ENCODE data around the gene POGLUT2.

Gene POGLUT2

DNA sequence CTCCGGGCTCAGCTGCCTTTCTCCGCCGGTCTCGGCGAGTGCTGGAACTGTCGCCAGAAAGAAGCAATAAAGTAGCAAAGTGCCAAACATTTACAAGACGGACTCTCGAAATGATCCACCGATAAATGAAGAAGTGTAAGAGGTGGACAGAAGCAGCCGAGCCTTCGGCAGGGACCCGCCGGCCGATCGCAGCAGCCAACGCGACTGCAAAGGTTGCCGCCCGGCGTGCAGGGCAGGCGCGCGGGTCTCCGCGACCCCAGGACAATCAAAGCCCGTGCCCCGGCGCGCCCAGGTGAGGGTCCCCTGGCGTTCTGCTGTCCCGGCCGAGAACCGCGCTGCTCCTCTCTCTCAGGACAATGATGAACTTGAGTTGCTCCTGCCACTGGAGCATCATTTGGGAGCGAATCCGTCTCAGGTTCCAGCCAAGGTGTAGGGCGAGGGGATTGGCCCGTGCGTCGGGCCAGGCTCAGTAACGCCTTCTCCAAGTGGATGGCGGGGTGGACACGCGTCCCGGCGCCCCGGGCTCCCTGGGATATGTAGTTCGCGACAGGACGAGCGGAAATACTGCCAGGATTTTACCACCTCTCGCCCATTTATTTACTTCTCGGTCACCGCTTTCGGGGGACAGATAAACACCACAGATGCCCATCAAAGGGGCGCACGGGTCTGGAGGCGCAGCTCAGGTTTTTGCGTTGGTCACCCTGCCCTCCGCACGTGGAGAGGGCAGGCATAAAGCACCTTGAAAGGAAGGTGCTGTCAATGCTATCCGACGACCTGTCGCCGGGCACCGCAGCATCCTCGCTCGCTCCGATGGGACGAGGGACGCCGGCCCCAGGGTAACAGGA, at the start of gene POGLUT2, which contains the start of gene BIVM:
TSS of gene POGLUT2 (minus strand) at position 396 of the 845 bp plus-strand sequence. CDS start at position 90, 306 bp downstream.
TSS of gene BIVM (plus strand) at position 539 of the 845 bp plus-strand sequence. CDS start 8,149 bp downstream, outside the sequence.
- DNase-seq, result peak; percentile 7 to 44 (median 30)

DNA sequence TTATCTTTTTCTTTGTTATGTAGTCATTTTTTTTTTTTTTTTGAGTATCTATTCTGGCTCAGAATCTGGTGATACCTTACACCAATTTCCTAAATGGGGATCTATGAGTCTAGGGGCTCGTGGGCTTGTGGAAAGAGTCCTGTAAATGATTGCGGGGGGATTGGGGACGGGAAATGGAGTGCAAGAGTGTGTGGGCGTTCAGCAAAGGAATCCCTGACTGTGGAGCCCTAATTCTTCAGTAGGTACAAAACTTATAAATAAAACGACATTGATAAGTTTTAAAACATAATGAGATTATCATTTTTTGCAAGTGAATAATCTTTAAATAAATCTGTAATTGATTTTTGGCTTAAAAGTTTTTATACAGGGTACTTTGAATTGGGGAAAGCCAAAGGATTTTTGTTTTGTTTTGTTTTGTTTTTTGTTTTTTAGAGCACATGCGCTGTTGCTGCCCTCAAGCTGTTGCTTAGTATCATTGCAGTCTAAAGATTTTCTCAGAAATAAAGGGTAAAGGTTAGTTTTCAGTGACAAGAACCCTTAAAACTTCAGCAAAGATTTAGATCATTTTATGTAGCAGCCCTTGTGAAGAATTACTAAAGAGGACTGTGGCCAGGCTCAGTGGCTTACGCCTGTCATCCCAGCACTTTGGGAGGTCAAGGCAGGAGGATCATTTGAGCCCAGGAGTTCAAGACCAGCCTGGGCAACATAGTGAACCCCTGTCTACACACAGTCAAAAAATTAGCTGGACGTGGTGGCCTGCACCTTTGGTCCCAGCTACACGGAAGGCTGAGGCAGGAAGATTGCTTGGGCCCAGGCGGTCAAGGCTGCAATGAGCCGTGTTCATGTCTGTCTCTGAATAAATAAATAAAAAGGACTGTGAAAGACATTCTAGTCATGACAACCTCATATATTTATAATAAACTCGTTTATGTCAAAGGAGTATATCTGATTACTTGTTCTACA, 48.8 kb upstream of the POGLUT2 start:
- DNase-seq, result no peak

DNA sequence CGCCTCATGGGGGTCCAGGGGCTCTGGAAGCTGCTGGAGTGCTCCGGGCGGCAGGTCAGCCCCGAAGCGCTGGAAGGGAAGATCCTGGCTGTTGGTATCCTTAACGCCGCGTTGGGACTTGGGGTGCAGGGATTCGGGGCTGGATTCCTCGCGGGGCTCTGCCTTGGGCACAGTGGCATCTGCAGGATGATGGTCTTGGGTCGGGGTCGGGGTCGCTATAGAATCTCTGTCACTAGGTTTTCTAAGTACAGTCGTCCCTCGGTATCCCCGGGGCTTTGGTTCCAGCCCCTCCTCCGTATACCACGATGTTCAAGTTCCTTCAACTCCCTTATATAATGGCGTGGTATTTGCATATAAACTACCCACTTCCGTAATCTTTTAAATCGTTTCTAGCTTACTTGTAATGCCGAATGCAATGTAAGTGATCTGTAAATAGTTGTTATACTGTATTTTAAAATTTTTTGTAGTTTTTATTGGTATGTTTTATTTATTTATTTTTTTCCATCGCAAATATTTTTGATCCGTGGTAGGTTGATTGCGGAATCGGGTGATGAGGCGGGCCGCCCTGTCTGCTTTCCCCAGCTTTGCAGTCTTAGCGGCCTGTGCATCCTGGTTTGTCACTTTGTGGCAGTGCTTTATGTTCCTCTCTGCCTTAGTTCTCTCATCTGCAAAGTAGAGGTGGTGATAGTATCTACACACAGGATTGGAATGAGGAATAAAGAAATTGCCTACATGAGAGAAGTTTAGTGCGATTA, 47.7 kb upstream of the POGLUT2 start:
- peak; percentile 6 to 16 (median 14) for DNase-seq

DNA sequence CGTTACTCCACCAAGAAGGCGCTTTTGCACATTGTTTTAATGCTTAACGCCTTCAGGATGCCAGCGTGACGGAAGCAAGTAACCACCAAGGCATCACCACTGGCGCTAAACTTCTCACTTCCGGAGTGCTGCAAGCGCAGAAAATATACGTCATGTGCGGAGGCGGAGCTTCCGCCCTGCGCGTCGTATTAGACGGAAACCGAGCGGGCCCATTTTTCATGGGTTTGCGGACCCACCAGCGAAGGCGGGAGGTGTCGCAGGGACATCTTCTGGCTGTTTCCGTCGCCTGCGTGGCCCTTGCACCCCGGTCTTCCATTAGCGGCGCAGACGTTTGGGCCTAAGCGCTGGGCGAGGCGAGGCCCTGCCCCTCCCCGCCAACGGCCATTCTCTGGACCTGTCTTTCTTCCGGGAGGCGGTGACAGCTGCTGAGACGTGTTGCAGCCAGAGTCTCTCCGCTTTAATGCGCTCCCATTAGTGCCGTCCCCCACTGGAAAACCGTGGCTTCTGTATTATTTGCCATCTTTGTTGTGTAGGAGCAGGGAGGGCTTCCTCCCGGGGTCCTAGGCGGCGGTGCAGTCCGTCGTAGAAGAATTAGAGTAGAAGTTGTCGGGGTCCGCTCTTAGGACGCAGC, 47.0 kb upstream of the POGLUT2 start, which contains the start of gene ERCC5:
TSS of gene ERCC5 (plus strand) at position 403 of the 631 bp plus-strand sequence. CDS start 235 bp downstream, outside the sequence.
- peak; percentile 89 to 93 (median 92) for DNase-seq

DNA sequence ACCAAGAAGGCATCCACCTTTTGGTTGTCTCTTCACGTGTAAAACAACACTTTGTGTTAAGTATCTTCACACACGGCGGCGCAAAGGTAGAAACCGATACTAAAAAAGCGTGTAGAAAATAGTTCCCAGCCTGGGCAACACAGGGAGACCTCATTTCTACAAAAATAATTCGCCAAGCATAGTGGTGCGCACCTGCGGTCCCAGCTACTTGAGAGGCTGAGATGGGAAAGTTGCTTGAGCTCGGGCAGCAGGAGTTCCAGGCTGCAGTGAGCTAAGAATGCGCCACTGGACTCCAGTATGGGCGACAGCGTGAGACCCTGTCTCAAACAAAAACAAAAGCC, 46.5 kb upstream of the POGLUT2 start:
- no peak for DNase-seq

DNA sequence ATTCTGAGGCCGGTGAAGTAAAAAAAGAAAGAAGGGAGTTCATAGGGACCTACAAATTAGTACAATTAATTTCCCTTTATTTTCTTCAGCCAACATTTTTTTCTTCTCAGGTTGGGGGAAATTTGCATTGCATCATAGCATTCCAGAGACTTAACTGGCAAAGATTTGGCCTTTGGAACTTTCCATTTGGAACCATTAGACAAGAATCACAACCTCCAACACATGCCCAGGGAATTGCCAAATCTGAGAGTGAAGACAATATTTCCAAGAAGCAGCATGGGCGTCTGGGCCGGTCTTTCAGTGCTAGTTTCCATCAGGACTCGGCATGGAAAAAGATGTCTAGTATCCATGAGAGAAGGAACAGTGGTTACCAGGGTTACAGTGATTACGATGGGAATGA, 40.7 kb upstream of the POGLUT2 start:
- DNase-seq, result no peak

DNA sequence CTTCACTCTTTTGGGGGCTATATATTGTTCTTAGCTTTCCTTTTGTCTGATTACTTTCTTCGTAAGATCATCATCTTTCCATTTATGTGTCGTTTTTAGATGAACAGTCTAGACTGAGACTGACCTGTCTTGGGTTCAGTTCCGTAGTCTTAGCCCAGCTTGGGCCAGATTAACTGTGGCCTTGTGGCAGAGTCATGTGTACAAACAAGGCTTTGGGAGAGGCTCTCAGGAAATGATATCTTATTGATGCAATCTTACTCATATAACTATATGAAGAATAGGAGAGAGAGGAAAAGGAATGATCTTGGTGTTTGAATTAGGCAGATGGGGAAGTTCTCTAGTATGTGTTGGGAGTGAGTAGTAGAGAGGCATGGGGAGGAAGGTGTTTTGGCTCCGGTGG, 40.2 kb upstream of the POGLUT2 start:
- no peak for DNase-seq

DNA sequence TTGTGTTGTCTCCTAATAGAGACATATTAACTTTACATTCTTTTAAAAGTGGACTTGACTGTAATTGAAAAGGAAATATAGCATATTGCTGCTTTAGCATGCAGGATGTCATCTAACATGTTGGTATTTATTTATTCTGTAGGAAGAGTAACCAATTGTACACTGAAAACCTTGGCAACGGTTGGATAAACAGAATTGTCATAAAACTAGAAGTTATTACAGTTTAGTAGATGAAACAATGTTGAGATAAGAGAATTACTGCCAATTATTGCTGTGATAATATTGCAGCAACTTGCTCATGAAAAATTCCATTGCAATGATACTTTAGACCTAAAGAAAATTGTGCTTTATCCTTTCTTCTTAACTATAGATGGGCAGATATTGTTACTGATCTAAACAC, 39.5 kb upstream of the POGLUT2 start:
- DNase-seq, result no peak

DNA sequence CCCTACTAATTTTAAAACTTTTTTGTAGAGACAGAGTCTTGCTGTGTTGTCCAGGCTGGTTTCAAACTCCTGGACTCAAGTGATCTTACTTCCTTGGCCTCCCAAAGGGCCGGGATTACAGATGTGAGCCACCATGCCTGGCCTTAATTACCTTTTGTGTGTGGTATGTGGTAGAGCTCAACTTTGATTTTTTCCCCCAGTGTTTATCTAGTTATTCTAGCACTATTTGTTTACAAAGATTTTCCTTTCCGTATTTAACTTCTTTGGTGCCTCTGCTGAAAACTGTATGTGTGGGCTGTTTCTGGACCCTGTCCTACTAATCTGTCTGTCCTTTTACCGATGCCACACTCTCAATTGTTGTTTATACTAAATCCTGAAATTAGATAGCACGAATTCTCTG, 37.7 kb upstream of the POGLUT2 start:
- no peak for DNase-seq

DNA sequence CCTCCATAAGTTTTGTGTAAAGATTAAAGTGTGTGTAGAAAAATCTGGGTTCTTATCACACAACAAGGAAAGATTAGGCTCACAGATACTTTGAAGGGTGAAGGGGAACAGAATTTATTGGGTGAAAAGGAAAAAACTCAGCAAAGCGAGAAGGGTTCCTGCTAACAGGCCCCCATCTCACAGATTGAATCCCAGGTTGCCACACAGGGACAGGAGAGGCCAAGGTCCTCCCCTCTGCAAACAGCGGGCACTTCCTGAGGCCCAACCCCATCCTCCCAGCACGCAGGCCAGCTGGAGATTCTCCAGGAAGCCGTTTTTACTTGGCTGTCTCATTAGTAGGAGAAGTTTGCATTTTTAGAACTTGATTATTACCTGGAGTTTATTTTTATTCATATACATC, 31.9 kb upstream of the POGLUT2 start:
- DNase-seq, result no peak

DNA sequence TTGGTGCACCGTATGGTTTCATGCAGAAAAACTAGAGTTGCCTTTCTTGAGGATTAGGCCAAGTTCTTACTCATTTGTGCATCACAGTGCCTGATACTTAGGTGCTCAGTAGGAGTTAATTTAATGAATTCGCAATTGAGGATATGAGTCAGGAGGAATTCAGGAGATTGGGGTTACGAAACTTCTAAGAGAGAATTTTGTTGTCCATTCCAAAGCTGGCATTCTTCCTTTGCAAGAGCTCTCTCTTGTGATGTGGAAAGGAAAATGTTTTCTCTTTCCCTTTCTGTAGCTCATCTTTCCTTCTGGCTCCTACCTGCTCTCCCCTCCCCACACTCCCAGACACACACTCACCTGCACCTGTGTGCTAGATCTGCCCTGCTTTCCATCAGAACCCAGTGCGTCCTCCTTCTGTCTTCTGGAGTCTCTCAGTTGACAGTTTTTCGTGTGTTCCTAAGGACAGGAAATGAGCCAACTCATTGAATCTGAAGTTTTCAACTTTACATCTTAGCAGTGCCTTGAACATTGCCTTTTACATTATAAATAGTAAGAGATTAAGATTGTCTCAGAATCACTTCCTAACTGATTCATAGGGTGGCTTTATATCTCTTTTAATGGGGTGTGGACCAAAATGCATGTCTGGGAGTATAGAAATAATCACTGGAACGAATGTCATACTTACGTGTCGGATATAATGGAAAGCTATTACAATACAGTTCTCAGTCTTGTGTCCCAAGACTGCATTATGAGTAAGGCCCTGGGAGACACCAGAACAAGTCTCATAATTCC, 27.3 kb upstream of the POGLUT2 start:
- DNase-seq, result no peak

DNA sequence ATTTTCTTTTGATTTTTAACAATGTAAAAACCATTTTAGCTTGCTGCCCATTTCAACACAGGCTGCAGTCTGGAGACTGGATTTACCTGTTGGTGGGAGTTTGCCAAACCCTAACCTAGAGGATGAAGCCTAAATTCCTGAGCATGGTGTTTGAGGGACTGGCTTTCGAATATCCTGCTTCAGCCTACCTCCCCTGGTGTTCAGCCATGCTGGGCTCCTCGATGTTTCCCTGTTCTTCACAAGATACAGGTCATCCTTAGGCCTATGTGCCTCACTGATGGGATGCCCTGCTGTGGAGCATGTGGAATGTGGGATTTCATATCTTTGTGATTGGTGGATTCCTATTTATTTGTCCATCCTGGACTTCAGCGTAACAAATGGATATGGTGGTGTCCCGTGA, 26.6 kb upstream of the POGLUT2 start:
- DNase-seq, result no peak

DNA sequence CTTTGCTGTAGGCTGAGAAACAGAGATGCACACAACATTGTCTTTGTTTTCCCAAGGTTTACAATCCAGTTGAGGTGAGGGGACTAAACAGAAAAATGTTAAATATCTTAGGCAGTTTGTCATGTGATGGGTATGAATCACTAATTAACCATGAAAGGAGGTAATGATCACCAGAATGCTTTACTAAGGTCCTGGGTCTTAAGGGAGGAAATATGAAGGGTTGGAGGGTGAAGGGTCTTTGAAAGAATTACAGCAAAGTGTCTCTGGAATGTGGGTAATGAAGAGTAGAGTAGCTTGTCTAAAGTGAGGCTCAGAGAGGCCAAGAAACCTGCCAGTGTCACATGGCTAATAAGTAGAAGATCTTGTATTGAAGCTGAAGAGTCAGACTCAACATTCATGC, 19.1 kb upstream of the POGLUT2 start:
- DNase-seq, result no peak

DNA sequence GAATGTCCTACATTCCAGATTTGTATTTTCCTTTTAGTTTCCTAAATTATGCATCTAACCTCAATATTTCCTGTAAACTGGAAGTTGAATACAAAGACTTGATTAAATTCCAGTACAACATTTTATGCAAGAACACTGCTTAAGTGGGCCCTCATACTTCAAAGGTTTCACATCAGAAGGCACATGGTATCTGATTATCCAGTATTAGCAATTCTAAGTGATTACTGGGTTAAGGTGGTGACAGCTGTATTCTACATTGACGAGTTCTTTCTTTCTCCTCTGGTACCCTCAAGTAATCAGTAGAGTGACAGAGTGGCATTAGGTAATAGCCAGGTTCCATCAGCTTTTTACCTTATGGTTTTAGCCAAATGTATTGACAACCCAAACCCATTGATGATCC, 18.5 kb upstream of the POGLUT2 start:
- no peak for DNase-seq

DNA sequence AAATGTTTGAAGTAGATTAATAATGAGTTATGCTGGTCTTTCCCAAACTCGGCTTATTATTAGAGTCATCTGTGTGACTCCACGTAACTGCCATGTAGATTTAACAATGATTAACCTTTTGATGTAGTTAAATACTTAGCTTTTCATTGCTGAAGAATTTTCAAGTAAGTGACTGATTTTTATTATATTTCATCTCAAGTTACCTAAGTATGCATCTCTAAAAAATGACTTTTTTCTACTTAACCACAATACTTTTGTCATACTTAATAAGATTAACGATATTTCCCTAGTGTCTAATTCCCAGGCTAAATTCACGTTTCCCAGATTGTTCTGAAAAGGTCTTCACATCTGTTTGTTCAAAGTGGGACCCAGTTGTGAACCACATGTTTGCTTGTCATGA, 17.9 kb upstream of the POGLUT2 start:
- no peak for DNase-seq

DNA sequence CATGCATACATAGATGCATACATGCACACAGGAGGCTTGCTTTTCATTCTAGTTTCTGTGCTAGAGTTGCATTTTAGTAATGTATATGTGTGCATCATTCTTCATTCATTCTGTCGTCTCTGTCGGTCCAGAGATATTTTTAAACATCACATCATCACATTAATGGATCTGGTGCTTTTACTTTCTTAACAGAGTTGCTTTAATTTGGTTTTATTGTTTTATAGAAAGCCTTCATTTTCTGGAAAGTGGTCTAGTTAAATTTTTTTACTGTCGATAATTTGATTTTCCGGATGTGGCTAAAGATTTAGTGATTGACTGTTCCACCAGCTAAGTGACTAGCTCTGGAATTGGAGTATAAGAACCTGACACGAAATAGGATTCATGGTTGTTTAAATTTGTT, 17.0 kb upstream of the POGLUT2 start:
- DNase-seq, result no peak

DNA sequence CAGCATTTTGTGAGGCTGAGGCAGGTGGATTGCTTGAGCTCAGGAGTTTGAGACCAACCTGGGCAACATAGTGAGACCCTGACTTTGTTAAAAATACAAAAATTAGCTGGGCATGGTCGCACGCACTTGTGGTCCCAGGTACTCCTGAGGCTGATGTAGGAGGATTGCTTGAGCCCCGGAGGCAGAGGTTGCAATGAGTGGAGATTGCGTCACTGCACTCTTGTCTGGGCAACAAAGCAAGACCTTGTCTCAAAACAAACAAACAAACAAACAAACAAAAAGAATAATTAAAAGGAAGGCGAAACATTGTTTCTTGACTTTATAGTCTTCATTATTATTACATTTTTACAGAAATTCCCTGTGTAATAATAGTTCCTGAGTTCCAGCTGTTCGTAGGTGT, 16.0 kb upstream of the POGLUT2 start:
- DNase-seq, result no peak

DNA sequence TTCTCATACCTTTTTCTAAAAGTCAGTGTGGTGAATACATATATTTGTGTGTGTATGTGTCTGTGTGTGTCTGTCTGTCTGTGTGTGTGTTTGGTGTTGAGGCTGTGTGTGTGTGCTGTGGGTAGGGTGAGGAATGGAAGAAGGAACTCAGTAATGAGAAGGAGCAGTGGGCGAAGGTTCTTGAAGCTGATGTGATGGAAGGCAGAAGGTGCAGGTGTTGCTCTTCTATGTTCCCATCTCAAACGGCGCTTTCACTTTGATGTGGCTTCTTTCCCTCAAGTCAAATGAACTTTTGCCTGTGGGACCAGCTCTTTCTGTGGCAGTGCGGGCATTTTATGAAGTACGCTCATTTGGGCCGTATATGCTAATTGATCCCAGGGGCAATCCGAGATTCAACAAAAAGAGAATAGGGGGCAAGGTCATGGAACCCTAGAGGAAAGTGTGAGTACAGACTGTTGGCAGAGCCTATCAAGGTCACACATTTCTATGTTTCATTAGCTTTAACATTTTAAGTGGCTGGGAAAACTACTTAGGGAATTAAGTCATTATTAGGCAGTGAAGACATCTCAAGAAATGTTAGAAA, 15.3 kb upstream of the POGLUT2 start:
- no peak for DNase-seq

DNA sequence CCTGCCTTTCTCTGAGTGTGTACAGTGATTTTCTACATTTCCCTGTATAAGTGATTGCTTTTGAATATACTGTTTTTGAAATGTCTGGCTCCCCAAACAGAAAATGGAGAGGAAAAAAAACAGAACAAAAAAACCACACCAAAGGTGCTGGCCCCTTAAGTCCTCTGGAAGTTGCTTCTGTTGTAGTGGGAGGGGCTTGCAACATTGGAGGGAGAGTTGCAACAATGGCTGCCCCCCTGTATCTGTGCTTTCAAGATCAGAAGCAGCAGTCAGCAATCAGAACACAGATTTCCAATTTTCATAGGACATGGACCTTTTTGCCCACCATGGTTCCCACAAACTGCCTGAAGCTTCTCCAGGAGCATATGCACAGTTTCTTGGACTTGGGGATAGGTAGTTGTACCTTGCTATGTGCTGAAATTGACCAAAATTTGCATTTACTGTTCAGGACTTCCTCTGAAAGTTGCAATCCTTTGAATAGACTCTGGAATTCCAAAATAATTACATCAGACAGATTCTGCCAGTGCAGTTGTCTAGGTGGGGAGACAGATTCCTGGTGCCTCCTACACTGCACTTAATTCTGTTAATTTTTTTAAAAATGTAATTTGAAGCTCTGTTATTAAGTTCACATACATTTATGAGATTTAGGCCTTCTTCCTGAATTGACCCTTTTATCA, 14.0 kb upstream of the POGLUT2 start:
- DNase-seq, result no peak

DNA sequence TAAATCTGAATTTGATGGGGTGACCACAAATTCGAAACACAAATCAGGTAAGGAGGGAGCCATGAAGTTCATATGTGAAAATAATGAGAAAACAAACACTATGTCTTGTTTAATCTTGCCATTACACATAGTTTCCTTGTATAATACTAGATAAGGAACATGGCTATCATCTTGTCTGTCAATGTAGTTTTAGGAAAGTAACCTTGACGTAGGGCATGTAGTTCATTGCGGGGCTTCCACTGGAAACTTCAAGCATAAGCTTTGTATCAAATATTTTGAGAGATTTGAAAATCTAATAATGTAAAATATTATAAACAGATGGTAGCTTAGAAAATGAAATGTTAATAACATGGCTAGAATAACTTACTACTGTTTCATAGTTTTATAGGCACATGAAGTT, 8.9 kb upstream of the POGLUT2 start:
- no peak for DNase-seq

DNA sequence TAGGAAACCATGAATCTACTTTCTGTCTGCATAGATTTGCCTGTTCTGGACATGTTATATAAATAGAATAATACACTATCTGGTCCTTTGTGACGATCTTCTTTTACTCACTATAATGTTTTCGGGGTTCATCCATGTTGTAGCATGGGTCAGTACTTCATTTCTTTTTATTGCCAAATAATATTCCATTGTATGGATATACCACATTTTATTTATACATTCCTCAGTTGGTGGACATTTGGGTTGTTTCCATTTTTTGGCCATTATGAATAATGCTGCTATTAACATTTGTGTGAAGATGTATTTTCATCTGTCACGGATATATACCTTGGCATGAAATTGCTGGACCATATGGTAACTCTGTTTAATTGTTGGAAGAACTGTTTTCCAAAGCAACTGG, 6.9 kb upstream of the POGLUT2 start:
- no peak for DNase-seq
